Stimulated activated naive B cell treated with anti-CD40 and anti-IgM and Interleukin-4, amounts not matched to agents 10 μg/mL and 1 μg/mL and 100 μg/mL, for 72 hours (primary cell): Measurements from ENCODE around the gene TEKTIP1.

Experiments
- ATAC-seq, 2 donors: fragments of 150-1000 bp; cut with Tn5 transposase; replicated peaks; 2 replicates each; pipeline ENCODE4 v1.10.0; 2021; ENCODE audit warnings: moderate library complexity in 1 of 2
- DNase-seq: peaks from one replicate; pipeline ENCODE4 v3.0.0; 2021
- H3K27ac Mint-ChIP-seq: one replicate; pipeline ENCODE4 v1.8.0; 2022; ENCODE audit warnings: mild to moderate bottlenecking, mixed read lengths
- H3K27me3 Mint-ChIP-seq, 2 donors: one replicate each; pipeline ENCODE4 v1.8.0; 2022; ENCODE audit warnings: mixed read lengths in 2 of 2
- H3K36me3 Mint-ChIP-seq, 2 donors: one replicate each; pipeline ENCODE4 v1.8.0; 2022; ENCODE audit warnings: mixed read lengths in 2 of 2, mild to moderate bottlenecking in 1 of 2
- H3K4me1 Mint-ChIP-seq, 2 donors: one replicate each; pipeline ENCODE4 v1.8.0; 2022; ENCODE audit warnings: mixed read lengths in 2 of 2, mild to moderate bottlenecking in 1 of 2
- H3K4me3 Mint-ChIP-seq, 2 donors: one replicate each; pipeline ENCODE4 v1.8.0; 2022; ENCODE audit warnings: mild to moderate bottlenecking in 2 of 2, mixed read lengths in 2 of 2, moderate library complexity in 1 of 2
- H3K9me3 Mint-ChIP-seq, 2 donors: one replicate each; pipeline ENCODE4 v1.8.0; 2022; ENCODE audit warnings: mixed read lengths in 2 of 2, mild to moderate bottlenecking in 1 of 2

The TEKTIP1 gene

GRCh38 chr19:3538965-3539755 lies at the start of gene TEKTIP1:
Gene TEKTIP1 (plus strand): TSS chr19:3539174. CDS start chr19:3539178, 4 bp downstream.
- Mint-ChIP-seq H3K4me3 (peak within 1 kb of the TSS in 1 of 2 donors; percentile 29), H3K4me1 (peaks cover 12 to 16% of the 10 kb centered on the region in 2 donors), H3K27me3 (no peaks in the 10 kb centered on the region), H3K36me3 (peaks cover 40 to 46% of the 10 kb centered on the region in 2 donors), H3K27ac (peak within 1 kb of the TSS; percentile 90), H3K9me3 (no peaks in the 10 kb centered on the region)
- peak; percentile 17 to 28 for ATAC-seq
- DNase-seq = no peak

- DNase-seq = no peak
- ATAC-seq = no peak
- no peaks in the 10 kb centered on the region for H3K9me3 Mint-ChIP-seq
- peaks cover 46 to 55% of the 10 kb centered on the region in 2 donors for H3K36me3 Mint-ChIP-seq
- no peaks in the 10 kb centered on the region for H3K4me1 Mint-ChIP-seq
- no peaks in the 10 kb centered on the region for H3K27me3 Mint-ChIP-seq
- H3K4me3 Mint-ChIP-seq = no peak overlapping the region
- H3K27ac Mint-ChIP-seq = no peak overlapping the region
These were observed 47.4 kb upstream of the TEKTIP1 start for GRCh38 chr19:3491396-3492119.

- ATAC-seq (no peak), DNase-seq (no peak)
- no peaks in the 10 kb centered on the region for H3K4me1 Mint-ChIP-seq
- H3K36me3 Mint-ChIP-seq = peaks cover 45 to 51% of the 10 kb centered on the region in 2 donors
- no peaks in the 10 kb centered on the region for H3K9me3 Mint-ChIP-seq
- no peaks in the 10 kb centered on the region for H3K27me3 Mint-ChIP-seq
- H3K27ac Mint-ChIP-seq = no peak overlapping the region
- no peak overlapping the region for H3K4me3 Mint-ChIP-seq
These were observed 46.7 kb upstream of the TEKTIP1 start for GRCh38 chr19:3492131-3492839.

GRCh38 chr19:3492919-3493318 lies 46.1 kb upstream of the TEKTIP1 start:
- ATAC-seq (no peak), DNase-seq (no peak)
- H3K4me1 Mint-ChIP-seq = peaks cover under 1 to 3% of the 10 kb centered on the region in 2 donors
- no peaks in the 10 kb centered on the region for H3K27me3 Mint-ChIP-seq
- H3K27ac Mint-ChIP-seq = no peak overlapping the region
- H3K4me3 Mint-ChIP-seq = no peak overlapping the region
- H3K9me3 Mint-ChIP-seq = no peaks in the 10 kb centered on the region
- peaks cover 46 to 48% of the 10 kb centered on the region in 2 donors for H3K36me3 Mint-ChIP-seq

GRCh38 chr19:3493651-3494050 lies 45.3 kb upstream of the TEKTIP1 start:
- H3K27ac Mint-ChIP-seq = no peak overlapping the region
- DNase-seq (no peak), ATAC-seq (no peak)
- no peak overlapping the region for H3K4me3 Mint-ChIP-seq
- peaks cover 3 to 8% of the 10 kb centered on the region in 2 donors for H3K4me1 Mint-ChIP-seq
- no peaks in the 10 kb centered on the region for H3K9me3 Mint-ChIP-seq
- no peaks in the 10 kb centered on the region for H3K27me3 Mint-ChIP-seq
- peaks cover 43% of the 10 kb centered on the region in 2 donors for H3K36me3 Mint-ChIP-seq

GRCh38 chr19:3494051-3494450 lies 44.9 kb upstream of the TEKTIP1 start:
- Mint-ChIP-seq H3K4me3 (no peak overlapping the region), H3K27ac (peak overlapping the region; percentile 14), H3K4me1 (peaks cover 5 to 12% of the 10 kb centered on the region in 2 donors), H3K27me3 (no peaks in the 10 kb centered on the region), H3K36me3 (peaks cover 39 to 44% of the 10 kb centered on the region in 2 donors), H3K9me3 (no peaks in the 10 kb centered on the region)
- ATAC-seq (peak; percentile 55 to 64), DNase-seq (no peak)

- ATAC-seq (no peak), DNase-seq (no peak)
- Mint-ChIP-seq H3K27me3 (no peaks in the 10 kb centered on the region), H3K9me3 (no peaks in the 10 kb centered on the region), H3K27ac (no peak overlapping the region), H3K36me3 (peaks cover 37 to 46% of the 10 kb centered on the region in 2 donors), H3K4me1 (peaks cover 7 to 16% of the 10 kb centered on the region in 2 donors), H3K4me3 (no peak overlapping the region)
These were observed 44.4 kb upstream of the TEKTIP1 start for GRCh38 chr19:3494559-3494958.

GRCh38 chr19:3496392-3497273 lies 42.3 kb upstream of the TEKTIP1 start:
- Mint-ChIP-seq H3K27me3 (no peaks in the 10 kb centered on the region), H3K36me3 (peaks cover 35 to 41% of the 10 kb centered on the region in 2 donors), H3K9me3 (no peaks in the 10 kb centered on the region), H3K4me1 (peaks cover 13 to 26% of the 10 kb centered on the region in 2 donors), H3K27ac (no peak overlapping the region), H3K4me3 (no peak overlapping the region)
- DNase-seq = no peak
- ATAC-seq = no peak

GRCh38 chr19:3497757-3498520 lies 41.0 kb upstream of the TEKTIP1 start:
- Mint-ChIP-seq H3K4me1 (peaks cover 13 to 26% of the 10 kb centered on the region in 2 donors), H3K4me3 (no peak overlapping the region), H3K27ac (no peak overlapping the region), H3K9me3 (no peaks in the 10 kb centered on the region), H3K27me3 (no peaks in the 10 kb centered on the region), H3K36me3 (peaks cover 30 to 35% of the 10 kb centered on the region in 2 donors)
- DNase-seq (no peak), ATAC-seq (no peak)

- peaks cover 16 to 30% of the 10 kb centered on the region in 2 donors for H3K36me3 Mint-ChIP-seq
- H3K4me3 Mint-ChIP-seq = peak overlapping the region; percentile 93 to 94
- H3K4me1 Mint-ChIP-seq = peaks cover 17 to 38% of the 10 kb centered on the region in 2 donors
- no peaks in the 10 kb centered on the region for H3K9me3 Mint-ChIP-seq
- peak overlapping the region; percentile 100 for H3K27ac Mint-ChIP-seq
- ATAC-seq (peak; percentile 14 to 25), DNase-seq (no peak)
- no peaks in the 10 kb centered on the region for H3K27me3 Mint-ChIP-seq
These were observed 39.1 kb upstream of the TEKTIP1 start for GRCh38 chr19:3499738-3500428.

- peak; percentile 96 for DNase-seq
- H3K4me3 Mint-ChIP-seq = peak within 1 kb of the TSS; percentile 93 to 94
- ATAC-seq = peak; percentile 92 to 93
- no peaks in the 10 kb centered on the region for H3K27me3 Mint-ChIP-seq
- peaks cover 17 to 38% of the 10 kb centered on the region in 2 donors for H3K4me1 Mint-ChIP-seq
- H3K9me3 Mint-ChIP-seq = no peaks in the 10 kb centered on the region
- H3K27ac Mint-ChIP-seq = peak within 1 kb of the TSS; percentile 100
- peaks cover 9 to 25% of the 10 kb centered on the region in 2 donors for H3K36me3 Mint-ChIP-seq
These were observed 38.4 kb upstream of the TEKTIP1 start, which contains the start of gene DOHH for GRCh38 chr19:3500429-3501101. Gene DOHH (minus strand): TSS chr19:3500674. CDS start chr19:3496814, 3,860 bp downstream.

- Mint-ChIP-seq H3K27me3 (no peaks in the 10 kb centered on the region), H3K4me1 (peaks cover 20 to 41% of the 10 kb centered on the region in 2 donors), H3K36me3 (peaks cover 6 to 20% of the 10 kb centered on the region in 2 donors), H3K9me3 (no peaks in the 10 kb centered on the region), H3K27ac (no peak overlapping the region), H3K4me3 (no peak overlapping the region)
- DNase-seq = no peak
- ATAC-seq = no peak
These were observed 37.2 kb upstream of the TEKTIP1 start for GRCh38 chr19:3501780-3502179.
